K562 (cell line): ENCODE results near the gene MATN4. TPM values are rescaled to one million over a fixed set of nuclear protein-coding genes. Genes with fewer than 3 reads are reported as not detected.
A peak's percentile ranks its signal among the peaks of the same experiment; 100 is the strongest.

Source experiments
- C11orf30 ChIP-seq: fragments of 450-650 bp; IDR thresholded peaks from 2 replicates; pipeline ENCODE4 v1.6.1; 2016; ENCODE audit warnings: low read depth, mild to moderate bottlenecking
- CBFA2T3 ChIP-seq: fragments of 450-650 bp; IDR thresholded peaks from 2 replicates; pipeline ENCODE4 v1.6.1; 2017
- GTF2A2 ChIP-seq: IDR thresholded peaks from 2 replicates; pipeline ENCODE4 v1.6.1; 2016; ENCODE audit warnings: mild to moderate bottlenecking, missing genetic modification characterization, missing compliant biosample characterization
- HMG20B ChIP-seq: fragments of 250-450 bp; sonication (Bioruptor Pico); IDR thresholded peaks from 2 replicates; pipeline ENCODE4 v1.5.0; 2021; ENCODE audit warnings: mild to moderate bottlenecking
- HNRNPUL1 ChIP-seq: fragments of 200-400 bp; formaldehyde crosslinking; IDR thresholded peaks from 2 replicates; pipeline ENCODE4 v1.6.1; 2017; ENCODE audit warnings: low read length
- IRF2 ChIP-seq: sonication (generic); formaldehyde crosslinking; IDR thresholded peaks from 2 replicates; pipeline ENCODE4 v1.8.1; 2022; ENCODE audit warnings: mild to moderate bottlenecking, missing genetic modification reagents
- MAZ ChIP-seq, 2 experiments: fragments of 450-650 bp in 1 of 2; sonication (generic) in 1 of 2; formaldehyde crosslinking; IDR thresholded peaks in 1 of 2; conservative IDR thresholded peaks in 1 of 2; 2 replicates each; pipeline versions ENCODE4 v1.4.0 to v1.5.0; 2020; ENCODE audit warnings: mild to moderate bottlenecking in 1 of 2, missing genetic modification reagents in 1 of 2
- PURB ChIP-seq: sonication (generic); formaldehyde crosslinking; IDR thresholded peaks from 2 replicates; pipeline ENCODE4 v1.9.0; 2021; ENCODE audit warnings: low read depth, mild to moderate bottlenecking, missing genetic modification reagents
- STAT5A ChIP-seq: IDR thresholded peaks from 2 replicates; pipeline ENCODE4 v1.6.1; 2012; ENCODE audit warnings: low read length, inconsistent platforms, borderline replicate concordance
- TRIM24 ChIP-seq, 2 experiments: fragments of 450-650 bp; IDR thresholded peaks; 2 replicates each; pipeline ENCODE4 v1.6.1; 2016
- XRCC5 ChIP-seq: fragments of 200-400 bp; formaldehyde crosslinking; IDR thresholded peaks from 2 replicates; pipeline ENCODE4 v1.6.1; 2017; ENCODE audit warnings: low read depth, mild to moderate bottlenecking, low read length
- ZNF146 ChIP-seq: IDR thresholded peaks from one replicate; pipeline ENCODE4 v1.6.1; 2018; ENCODE audit warnings: missing compliant biosample characterization; ENCODE audit not compliant: unreplicated experiment
- ZNF282 ChIP-seq: sonication (generic); formaldehyde crosslinking; IDR thresholded peaks from 2 replicates; pipeline ENCODE4 v1.8.1; 2023; ENCODE audit warnings: missing genetic modification reagents
- ZNF583 ChIP-seq: fragments of 250-450 bp; sonication (Bioruptor Pico); IDR thresholded peaks from 2 replicates; pipeline ENCODE4 v1.4.0; 2020
- ZNF592 ChIP-seq: fragments of 450-650 bp; IDR thresholded peaks from 2 replicates; pipeline ENCODE4 v1.6.1; 2017; ENCODE audit warnings: antibody characterized with exemption, mild to moderate bottlenecking
- polyA plus RNA-seq, 8 experiments: library from polyadenylated mRNA; depleted of rRNA in 4 of 8; stranded (reverse) in 5 of 8; unstranded in 3 of 8; fragments of >200 nt; fragmentation: Nextera tagmentation in 2 of 8; fragmentation: Illumina TruSeq in 1 of 8; extraction: Ambion mirVana in 2 of 8; extraction: Trizol in 1 of 8; gene quantifications; 2 replicates each; pipeline versions ENCODE4 v1.2.1 to v1.2.3, GENCODE V29; 2011 to 2014; ENCODE audit warnings: inconsistent platforms in 1 of 8, missing spikeins in 1 of 8
- total RNA-seq, 7 experiments: library from RNA; depleted of rRNA in 6 of 7; stranded (reverse); fragments of >200 nt in 6 of 7; fragmentation: Illumina TruSeq in 2 of 7; extraction: Trizol in 2 of 7; gene quantifications; 2 replicates each; pipeline versions ENCODE4 v1.2.1 to v1.2.3, GENCODE V29; 2011 to 2021; ENCODE audit warnings: low replicate concordance in 1 of 7
- TF ChIP-seq, protein P1 (sequence below): sonication (generic); formaldehyde crosslinking; IDR thresholded peaks from 2 replicates; pipeline ENCODE4 v1.8.0; 2023; ENCODE audit warnings: mild to moderate bottlenecking, missing genetic modification reagents
- TF ChIP-seq, protein P2 (sequence below): fragments of 450-650 bp; IDR thresholded peaks from 2 replicates; pipeline ENCODE4 v1.6.1; 2016; ENCODE audit warnings: low read depth, mild to moderate bottlenecking, moderate library complexity
- TF ChIP-seq, protein P3 (sequence below): fragments of 250-450 bp; sonication (Bioruptor Pico); IDR thresholded peaks from 2 replicates; pipeline ENCODE4 v1.6.1; 2021; ENCODE audit warnings: mild to moderate bottlenecking
- TF ChIP-seq, protein P4 (sequence below): fragments of 250-450 bp; sonication (Bioruptor Pico); IDR thresholded peaks from 2 replicates; pipeline ENCODE4 v1.8.0; 2022; ENCODE audit warnings: moderate library complexity, mild to moderate bottlenecking, inconsistent platforms
- TF ChIP-seq, protein P5 (sequence below): fragments of 250-450 bp; sonication (Bioruptor Pico); IDR thresholded peaks from 2 replicates; pipeline ENCODE4 v1.5.0; 2021; ENCODE audit warnings: mild to moderate bottlenecking, borderline replicate concordance

MATN4 gene
- total and polyA plus RNA-seq, 9 of the 15 experiments (the other 6 are each of a cell fraction or from before 2014, with no cell fraction given): 0.09 TPM; not detected in 8

DNA sequence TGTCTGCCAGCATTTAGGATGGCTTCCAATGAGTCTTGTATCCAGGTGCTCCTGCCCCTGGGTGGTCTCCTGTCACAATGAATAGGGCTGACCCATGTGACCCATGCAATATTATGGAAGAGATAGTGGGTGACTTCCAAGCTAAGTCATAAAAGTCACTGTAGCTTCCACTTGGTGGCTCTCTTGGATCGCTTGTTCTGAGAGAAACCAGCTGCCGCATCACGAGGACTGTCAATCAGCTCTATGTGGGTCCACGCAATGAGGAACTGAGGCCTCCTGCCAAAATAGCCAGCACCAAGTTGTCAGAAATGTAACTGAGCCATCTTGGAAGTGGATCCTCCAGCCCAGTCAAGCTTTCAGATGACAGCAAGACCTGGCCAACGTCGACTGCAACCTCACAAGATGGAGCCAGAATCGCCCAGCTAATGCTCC is 14.9 kb upstream of the MATN4 start (continued):
- TF ChIP-seq, protein P1, sequence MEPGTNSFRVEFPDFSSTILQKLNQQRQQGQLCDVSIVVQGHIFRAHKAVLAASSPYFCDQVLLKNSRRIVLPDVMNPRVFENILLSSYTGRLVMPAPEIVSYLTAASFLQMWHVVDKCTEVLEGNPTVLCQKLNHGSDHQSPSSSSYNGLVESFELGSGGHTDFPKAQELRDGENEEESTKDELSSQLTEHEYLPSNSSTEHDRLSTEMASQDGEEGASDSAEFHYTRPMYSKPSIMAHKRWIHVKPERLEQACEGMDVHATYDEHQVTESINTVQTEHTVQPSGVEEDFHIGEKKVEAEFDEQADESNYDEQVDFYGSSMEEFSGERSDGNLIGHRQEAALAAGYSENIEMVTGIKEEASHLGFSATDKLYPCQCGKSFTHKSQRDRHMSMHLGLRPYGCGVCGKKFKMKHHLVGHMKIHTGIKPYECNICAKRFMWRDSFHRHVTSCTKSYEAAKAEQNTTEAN: no peak
- TF ChIP-seq ZNF282 (CRISPR knock-in tag) (no peak), IRF2 (CRISPR knock-in tag) (no peak), TRIM24 (IDR thresholded peaks at IDR 0.05) (no peak), GTF2A2 (tag) (no peak), ZNF146 (CRISPR knock-in tag) (no peak), PURB (CRISPR knock-in tag) (no peak), C11orf30 (no peak), MAZ (CRISPR knock-in tag; conservative IDR thresholded peaks at IDR 0.05 in 1 of 2, IDR thresholded peaks at IDR 0.05 in 1 of 2) (no peak), HMG20B (no peak), ZNF592 (peak; percentile 87), ZNF583 (CRISPR knock-in tag) (peak; percentile 69; the same call in 1 of the 2 replicates), CBFA2T3 (no peak), HNRNPUL1 (no peak), STAT5A (no peak), XRCC5 (no peak)
- TF ChIP-seq, protein P2, sequence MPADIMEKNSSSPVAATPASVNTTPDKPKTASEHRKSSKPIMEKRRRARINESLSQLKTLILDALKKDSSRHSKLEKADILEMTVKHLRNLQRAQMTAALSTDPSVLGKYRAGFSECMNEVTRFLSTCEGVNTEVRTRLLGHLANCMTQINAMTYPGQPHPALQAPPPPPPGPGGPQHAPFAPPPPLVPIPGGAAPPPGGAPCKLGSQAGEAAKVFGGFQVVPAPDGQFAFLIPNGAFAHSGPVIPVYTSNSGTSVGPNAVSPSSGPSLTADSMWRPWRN: no peak
- TF ChIP-seq, protein P3, sequence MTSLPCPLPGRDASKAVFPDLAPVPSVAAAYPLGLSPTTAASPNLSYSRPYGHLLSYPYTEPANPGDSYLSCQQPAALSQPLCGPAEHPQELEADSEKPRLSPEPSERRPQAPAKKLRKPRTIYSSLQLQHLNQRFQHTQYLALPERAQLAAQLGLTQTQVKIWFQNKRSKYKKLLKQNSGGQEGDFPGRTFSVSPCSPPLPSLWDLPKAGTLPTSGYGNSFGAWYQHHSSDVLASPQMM (CRISPR knock-in tag): no peak
- TF ChIP-seq, protein P4, sequence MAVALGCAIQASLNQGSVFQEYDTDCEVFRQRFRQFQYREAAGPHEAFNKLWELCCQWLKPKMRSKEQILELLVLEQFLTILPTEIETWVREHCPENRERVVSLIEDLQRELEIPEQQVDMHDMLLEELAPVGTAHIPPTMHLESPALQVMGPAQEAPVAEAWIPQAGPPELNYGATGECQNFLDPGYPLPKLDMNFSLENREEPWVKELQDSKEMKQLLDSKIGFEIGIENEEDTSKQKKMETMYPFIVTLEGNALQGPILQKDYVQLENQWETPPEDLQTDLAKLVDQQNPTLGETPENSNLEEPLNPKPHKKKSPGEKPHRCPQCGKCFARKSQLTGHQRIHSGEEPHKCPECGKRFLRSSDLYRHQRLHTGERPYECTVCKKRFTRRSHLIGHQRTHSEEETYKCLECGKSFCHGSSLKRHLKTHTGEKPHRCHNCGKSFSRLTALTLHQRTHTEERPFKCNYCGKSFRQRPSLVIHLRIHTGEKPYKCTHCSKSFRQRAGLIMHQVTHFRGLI (CRISPR knock-in tag): no peak; the same call in 1 of the 2 replicates
- TF ChIP-seq, protein P5, sequence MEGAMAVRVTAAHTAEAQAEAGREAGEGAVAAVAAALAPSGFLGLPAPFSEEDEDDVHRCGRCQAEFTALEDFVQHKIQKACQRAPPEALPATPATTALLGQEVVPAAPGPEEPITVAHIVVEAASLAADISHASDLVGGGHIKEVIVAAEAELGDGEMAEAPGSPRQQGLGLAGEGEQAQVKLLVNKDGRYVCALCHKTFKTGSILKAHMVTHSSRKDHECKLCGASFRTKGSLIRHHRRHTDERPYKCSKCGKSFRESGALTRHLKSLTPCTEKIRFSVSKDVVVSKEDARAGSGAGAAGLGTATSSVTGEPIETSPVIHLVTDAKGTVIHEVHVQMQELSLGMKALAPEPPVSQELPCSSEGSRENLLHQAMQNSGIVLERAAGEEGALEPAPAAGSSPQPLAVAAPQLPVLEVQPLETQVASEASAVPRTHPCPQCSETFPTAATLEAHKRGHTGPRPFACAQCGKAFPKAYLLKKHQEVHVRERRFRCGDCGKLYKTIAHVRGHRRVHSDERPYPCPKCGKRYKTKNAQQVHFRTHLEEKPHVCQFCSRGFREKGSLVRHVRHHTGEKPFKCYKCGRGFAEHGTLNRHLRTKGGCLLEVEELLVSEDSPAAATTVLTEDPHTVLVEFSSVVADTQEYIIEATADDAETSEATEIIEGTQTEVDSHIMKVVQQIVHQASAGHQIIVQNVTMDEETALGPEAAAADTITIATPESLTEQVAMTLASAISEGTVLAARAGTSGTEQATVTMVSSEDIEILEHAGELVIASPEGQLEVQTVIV (CRISPR knock-in tag): no peak
